ENCODE results near the gene TRNP1.

GRCh38 chr1:26971590-26971989, 21.9 kb upstream of the TRNP1 start:
- TF ChIP-seq CTCF (IDR thresholded peaks at IDR 0.05) = no peak
- no peak for TF ChIP-seq POLR2A (IDR thresholded peaks at IDR 0.05)

Measured in lower leg skin (tissue), 3 donors.